BLaER1 treated with 17β-estradiol and CSF1 and Interleukin-3, amounts not matched to agents 10 nM and 100 nM (cell line): Measurements from ENCODE around the gene KANK4.
A peak's percentile ranks its signal among the peaks of the same experiment; 100 is the strongest.
"Not testable (repeated sequence)": the region's sequence is repeated elsewhere in the genome, so short reads cannot be mapped to it uniquely, and the experiment has no call there.

Experiments
- H3K27ac ChIP-seq, 11 experiments: shearing (Covaris generic); formaldehyde crosslinking; 2 replicates each; pipeline ENCODE4 v1.8.1; 2022
- H3K27me3 ChIP-seq, 11 experiments: shearing (Covaris generic); formaldehyde crosslinking; 2 replicates each; pipeline ENCODE4 v1.8.1; 2022
- H3K36me3 ChIP-seq, 11 experiments: shearing (Covaris generic); formaldehyde crosslinking; 2 replicates each; pipeline ENCODE4 v1.8.1; 2022
- H3K4me1 ChIP-seq, 10 experiments: shearing (Covaris generic); formaldehyde crosslinking; 2 replicates each; pipeline ENCODE4 v1.8.1; 2022
- H3K4me2 ChIP-seq, 11 experiments: shearing (Covaris generic); formaldehyde crosslinking; 2 replicates each; pipeline ENCODE4 v1.8.1; 2022
- H3K4me3 ChIP-seq, 10 experiments: shearing (Covaris generic); formaldehyde crosslinking; 2 replicates each; pipeline ENCODE4 v1.8.1; 2022
- H3K9ac ChIP-seq, 11 experiments: shearing (Covaris generic); formaldehyde crosslinking; 2 replicates each; pipeline ENCODE4 v1.8.1; 2022
- H3K9me3 ChIP-seq, 11 experiments: shearing (Covaris generic); formaldehyde crosslinking; replicated peaks in 1 of 11; 2 replicates each; pipeline ENCODE4 v1.8.1; 2022
- H4K20me1 ChIP-seq, 11 experiments: shearing (Covaris generic); formaldehyde crosslinking; 2 replicates each; pipeline ENCODE4 v1.8.1; 2022
- Cebpa-rat ChIP-seq, 11 experiments: shearing (Covaris generic); IDR thresholded peaks; 2 replicates each; pipeline ENCODE4 v1.8.1; 2022

Gene KANK4

DNA sequence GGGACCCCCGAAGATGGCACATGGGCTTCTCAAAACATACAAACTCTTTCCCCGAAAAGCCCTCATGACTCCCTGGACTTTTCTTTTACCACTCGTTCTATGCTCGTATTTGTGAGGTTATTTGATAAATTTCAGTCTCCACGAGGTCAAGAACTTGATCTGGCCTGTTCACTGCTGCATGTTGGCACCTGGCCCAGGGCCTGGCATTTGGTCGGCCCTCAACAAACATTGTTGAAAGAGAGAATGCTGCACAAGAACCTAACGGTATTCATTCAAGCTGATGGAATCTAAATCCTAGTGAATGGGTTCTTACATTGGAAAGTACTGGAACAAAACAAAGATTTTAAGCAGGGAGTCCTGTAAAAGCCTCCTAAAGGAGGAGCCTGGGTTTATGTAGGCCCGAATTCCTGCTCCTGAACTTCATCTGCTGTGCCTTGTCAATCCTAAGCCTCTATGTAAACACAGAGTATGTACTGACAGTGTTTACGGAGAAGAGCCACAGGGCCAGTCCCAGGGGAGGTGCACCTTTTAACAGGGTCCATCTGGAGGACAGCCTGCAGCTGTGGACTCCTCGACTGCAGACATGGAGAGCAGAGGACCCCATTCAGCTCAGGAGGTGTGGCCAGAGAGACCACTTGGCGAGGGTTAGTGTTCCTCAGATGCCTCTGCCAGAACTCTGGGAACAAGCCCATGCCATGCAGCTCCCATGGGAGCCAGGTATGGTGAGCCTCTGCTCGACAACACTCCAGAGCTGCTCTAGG is 77.7 kb downstream of the KANK4 start:
- H3K4me3 ChIP-seq = no peak overlapping the region
- H3K4me2 ChIP-seq = peak overlapping the region in 4 of 11 experiments; percentile 6 to 33 (median 17); a peak in 2 of 22 replicates
- H3K4me1 ChIP-seq = peaks cover 0 to 6% (median 1%) of the 10 kb centered on the region in 10 experiments; a peak in 4 of 20 replicates
- H4K20me1 ChIP-seq = no peaks in the 10 kb centered on the region
- H3K36me3 ChIP-seq = no peaks in the 10 kb centered on the region
- H3K9me3 ChIP-seq = peaks cover 8 to 19% (median 16%) of the 10 kb centered on the region in 11 experiments; a peak in 21 of 22 replicates
- H3K27me3 ChIP-seq = no peaks in the 10 kb centered on the region
- H3K9ac ChIP-seq = no peak overlapping the region
- no peak overlapping the region for H3K27ac ChIP-seq
- no peak for TF ChIP-seq Cebpa-rat (IDR thresholded peaks at IDR 0.05)

DNA sequence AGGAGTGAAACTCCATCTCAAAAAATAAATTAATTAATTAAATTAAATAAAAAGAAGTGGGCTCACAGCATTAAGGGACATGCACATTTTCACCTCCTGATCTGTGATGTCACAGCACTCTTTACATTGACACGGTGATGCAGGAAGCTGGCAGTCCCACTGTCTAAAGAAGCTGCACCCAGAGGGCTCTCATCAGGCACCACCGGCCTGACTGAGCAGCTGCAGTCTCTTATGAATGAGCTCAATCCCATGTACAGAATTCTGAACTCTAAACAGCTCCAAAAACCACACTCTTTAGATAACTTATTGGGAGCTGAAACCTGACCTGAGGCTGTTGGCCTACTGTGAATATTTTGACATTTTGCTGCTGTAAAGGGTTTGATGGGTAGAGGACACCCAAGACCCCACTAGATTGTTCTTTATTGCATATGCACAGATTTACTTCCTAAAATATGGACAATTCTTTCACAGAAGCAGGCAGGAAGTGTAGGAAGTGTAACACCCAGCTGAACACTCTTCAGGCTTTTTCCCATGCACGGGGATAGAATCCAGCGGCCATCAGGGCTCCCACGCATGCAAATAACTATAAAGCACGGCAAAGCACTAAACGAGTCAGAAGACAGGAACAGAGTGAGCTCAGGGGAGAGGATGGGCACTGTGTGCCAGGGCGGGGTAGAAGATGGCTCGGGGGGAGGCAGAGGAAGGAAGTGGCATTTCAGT is 78.4 kb downstream of the KANK4 start:
- TF ChIP-seq Cebpa-rat (IDR thresholded peaks at IDR 0.05) = no peak
- Histone ChIP-seq H3K36me3 (no peaks in the 10 kb centered on the region), H3K9ac (no peak overlapping the region), H3K4me1 (peaks cover 0 to 6% (median 1%) of the 10 kb centered on the region in 10 experiments; a peak in 4 of 20 replicates), H3K4me3 (no peak overlapping the region), H4K20me1 (no peaks in the 10 kb centered on the region), H3K9me3 (peaks cover 8 to 19% (median 16%) of the 10 kb centered on the region in 11 experiments; a peak in 21 of 22 replicates), H3K4me2 (peak overlapping the region in 4 of 11 experiments; percentile 6 to 33 (median 17); a peak in 3 of 22 replicates), H3K27ac (no peak overlapping the region), H3K27me3 (no peaks in the 10 kb centered on the region)

DNA sequence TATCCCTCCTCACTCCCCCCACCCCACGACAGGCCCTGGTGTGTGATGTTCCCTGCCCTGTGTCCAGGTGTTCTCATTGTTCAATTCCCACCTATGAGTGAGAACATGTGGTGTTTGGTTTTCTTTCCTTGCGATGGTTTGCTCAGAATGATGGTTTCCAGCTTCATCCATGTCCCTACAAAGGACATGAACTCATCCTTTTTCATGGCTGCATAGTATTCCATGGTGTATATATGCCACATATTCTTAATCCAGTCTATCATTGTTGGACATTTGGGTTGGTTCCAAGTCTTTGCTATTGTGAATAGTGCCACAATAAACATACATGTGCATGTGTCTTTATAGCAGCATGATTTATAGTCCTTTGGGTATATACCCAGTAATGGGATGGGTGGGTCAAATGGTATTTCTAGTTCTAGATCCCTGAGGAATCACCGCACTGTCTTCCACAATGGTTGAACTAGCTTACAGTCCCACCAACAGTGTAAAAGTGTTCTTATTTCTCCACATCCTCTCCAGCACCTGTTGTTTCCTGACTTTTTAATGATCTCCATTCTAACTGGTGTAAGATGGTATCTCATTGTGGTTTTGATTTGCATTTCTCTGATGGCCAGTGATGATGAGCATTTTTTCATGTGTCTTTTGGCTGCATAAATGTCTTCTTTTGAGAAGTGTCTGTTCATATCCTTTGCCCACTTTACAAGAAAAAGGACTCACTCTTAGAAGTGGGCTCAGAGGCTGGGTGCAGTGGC is 79.4 kb downstream of the KANK4 start:
- H4K20me1 ChIP-seq, H3K27ac ChIP-seq, H3K4me1 ChIP-seq, H3K36me3 ChIP-seq, H3K4me3 ChIP-seq, H3K4me2 ChIP-seq, H3K9ac ChIP-seq, H3K27me3 ChIP-seq: not testable (repeated sequence)
- peaks cover 6 to 15% (median 13%) of the 10 kb centered on the region in 11 experiments; a peak in 21 of 22 replicates for H3K9me3 ChIP-seq

DNA sequence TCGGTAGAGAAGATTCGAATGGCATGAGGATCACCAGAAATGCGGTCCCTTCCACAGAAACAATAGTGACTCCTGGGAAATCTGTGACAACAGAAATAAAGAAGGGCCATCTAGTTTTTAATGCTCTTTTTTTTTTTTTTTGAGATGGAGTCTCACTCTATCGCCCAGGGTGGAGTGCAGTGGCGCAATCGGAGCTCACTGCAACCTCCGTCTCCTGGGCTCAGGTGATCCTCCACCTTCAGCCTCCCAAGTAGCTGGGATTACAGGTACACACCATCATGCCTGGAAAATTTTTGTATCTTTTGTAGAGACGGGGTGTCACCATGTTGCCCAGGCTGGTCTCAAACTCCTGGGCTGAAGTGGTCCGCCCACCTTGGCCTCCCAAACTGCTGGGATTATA is 80.7 kb downstream of the KANK4 start:
- H3K4me1 ChIP-seq = peaks cover 0 to 6% (median 1%) of the 10 kb centered on the region in 10 experiments; a peak in 4 of 20 replicates
- H3K27me3 ChIP-seq = no peaks in the 10 kb centered on the region
- H3K4me2 ChIP-seq = no peak overlapping the region
- no peak overlapping the region for H3K4me3 ChIP-seq
- peaks cover 0 to 5% (median 0%) of the 10 kb centered on the region in 11 experiments; a peak in 5 of 22 replicates for H3K9me3 ChIP-seq
- no peak for TF ChIP-seq Cebpa-rat (IDR thresholded peaks at IDR 0.05)
- no peak overlapping the region for H3K9ac ChIP-seq
- no peaks in the 10 kb centered on the region for H4K20me1 ChIP-seq
- no peak overlapping the region for H3K27ac ChIP-seq
- H3K36me3 ChIP-seq = no peaks in the 10 kb centered on the region

DNA sequence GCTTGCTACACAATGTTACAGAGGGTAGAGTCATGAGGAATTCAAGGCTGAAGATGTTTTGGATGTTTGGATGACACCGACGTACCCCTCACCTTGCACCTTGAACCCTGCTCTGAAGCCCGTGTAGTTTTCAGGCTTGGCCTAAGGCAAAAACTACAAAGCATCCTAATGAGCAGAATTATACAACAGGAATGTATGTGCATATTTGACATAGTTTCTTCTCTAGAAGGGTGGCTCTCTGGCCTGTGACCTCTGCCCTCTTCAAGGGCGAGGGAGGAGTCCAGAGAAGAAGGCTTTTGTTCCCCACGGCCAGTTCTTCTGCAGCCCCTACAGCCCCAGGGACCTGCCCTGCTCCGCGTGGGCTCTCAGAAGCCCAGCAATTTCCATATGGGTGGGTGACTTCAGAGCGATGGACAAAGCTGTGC is 81.3 kb downstream of the KANK4 start:
- no peak overlapping the region for H3K9ac ChIP-seq
- H3K9me3 ChIP-seq = peaks cover 0 to 4% (median 0%) of the 10 kb centered on the region in 11 experiments; a peak in 1 of 22 replicates
- H3K4me3 ChIP-seq = no peak overlapping the region
- H3K27me3 ChIP-seq = no peaks in the 10 kb centered on the region
- H3K36me3 ChIP-seq = no peaks in the 10 kb centered on the region
- no peak overlapping the region for H3K4me2 ChIP-seq
- no peaks in the 10 kb centered on the region for H4K20me1 ChIP-seq
- H3K27ac ChIP-seq = no peak overlapping the region
- peaks cover 0 to 6% (median 1%) of the 10 kb centered on the region in 10 experiments; a peak in 4 of 20 replicates for H3K4me1 ChIP-seq
- no peak for TF ChIP-seq Cebpa-rat (IDR thresholded peaks at IDR 0.05)

DNA sequence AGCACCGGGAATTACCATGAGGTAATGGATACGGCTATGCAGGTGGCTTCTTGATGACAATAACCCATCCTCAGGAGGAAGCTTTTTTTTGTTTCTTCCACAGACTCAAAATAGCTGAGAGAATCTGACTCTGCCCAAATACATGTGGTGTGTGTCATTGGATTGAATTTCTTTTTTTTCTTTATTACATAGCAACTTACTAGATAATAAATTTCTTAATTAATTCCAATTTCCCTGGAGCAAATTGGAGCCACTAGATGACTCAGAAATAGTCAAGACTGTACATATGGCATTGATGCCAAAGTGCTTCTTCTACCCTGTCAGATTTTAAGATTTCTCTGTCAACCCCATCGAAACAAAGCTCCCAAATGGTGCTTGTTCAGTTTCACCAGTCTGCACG is 81.9 kb downstream of the KANK4 start:
- no peak overlapping the region for H3K27ac ChIP-seq

DNA sequence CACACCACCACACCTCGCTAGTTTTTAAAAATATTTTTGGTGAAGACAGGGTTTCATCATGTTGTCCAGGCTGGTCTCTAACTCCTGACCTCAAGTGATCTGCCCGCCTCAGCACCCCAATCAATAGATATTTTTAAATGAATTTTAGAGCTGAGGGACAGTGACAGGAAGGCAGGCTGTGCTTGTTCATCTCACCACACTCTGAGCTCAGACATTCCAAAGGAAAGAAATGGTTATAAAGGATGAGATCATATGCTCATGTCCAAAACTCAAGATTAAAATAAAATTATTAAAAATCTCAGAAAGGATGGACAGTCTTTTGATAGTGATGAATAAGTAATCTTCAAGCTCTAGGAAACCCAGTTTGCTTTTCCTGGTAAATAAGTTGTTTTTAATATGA is 83.7 kb downstream of the KANK4 start:
- TF ChIP-seq Cebpa-rat (IDR thresholded peaks at IDR 0.05) = no peak
- H3K4me2 ChIP-seq = no peak overlapping the region
- H3K4me1 ChIP-seq = no peaks in the 10 kb centered on the region
- H3K9ac ChIP-seq = no peak overlapping the region
- H3K4me3 ChIP-seq = no peak overlapping the region
- no peaks in the 10 kb centered on the region for H3K36me3 ChIP-seq
- H3K9me3 ChIP-seq = no peaks in the 10 kb centered on the region
- no peaks in the 10 kb centered on the region for H3K27me3 ChIP-seq
- H3K27ac ChIP-seq = no peak overlapping the region
- no peaks in the 10 kb centered on the region for H4K20me1 ChIP-seq

More for the DNA sequence above, 81.9 kb downstream of the KANK4 start:
- no peaks in the 10 kb centered on the region for H3K27me3 ChIP-seq
- no peak for TF ChIP-seq Cebpa-rat (IDR thresholded peaks at IDR 0.05)
- H3K9me3 ChIP-seq = no peaks in the 10 kb centered on the region
- peaks cover 0 to 6% (median 1%) of the 10 kb centered on the region in 10 experiments; a peak in 4 of 20 replicates for H3K4me1 ChIP-seq
- H3K4me2 ChIP-seq = no peak overlapping the region
- H4K20me1 ChIP-seq = no peaks in the 10 kb centered on the region
- no peak overlapping the region for H3K4me3 ChIP-seq
- no peak overlapping the region for H3K9ac ChIP-seq
- H3K36me3 ChIP-seq = no peaks in the 10 kb centered on the region

DNA sequence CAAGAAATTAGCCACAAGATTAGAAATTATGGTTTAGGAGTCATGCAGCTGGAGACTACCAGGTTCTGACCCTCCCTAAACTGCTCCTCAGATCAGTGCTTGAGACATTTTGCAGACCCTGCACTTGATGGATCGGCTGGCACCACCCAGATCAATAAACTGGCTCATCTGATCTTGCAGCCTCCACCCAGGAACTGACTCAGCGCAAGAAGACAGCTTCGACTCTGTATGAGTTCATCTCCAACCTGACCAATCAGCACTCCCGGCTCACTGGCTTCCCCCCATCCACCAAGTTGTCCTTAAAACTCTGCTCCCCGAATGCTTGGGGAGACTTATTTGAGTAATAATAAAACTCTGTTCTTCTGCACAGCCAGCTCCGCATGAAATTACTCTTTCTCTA is 84.5 kb downstream of the KANK4 start:
- no peak for TF ChIP-seq Cebpa-rat (IDR thresholded peaks at IDR 0.05)
- Histone ChIP-seq H3K4me3 (no peak overlapping the region), H3K4me2 (0 out of 22 replicates have a peak overlapping the region, but pooled peaks of 1 of the 11 experiments have one; percentile 12), H3K4me1 (no peaks in the 10 kb centered on the region), H3K27me3 (no peaks in the 10 kb centered on the region), H3K27ac (no peak overlapping the region), H3K9me3 (no peaks in the 10 kb centered on the region), H3K36me3 (no peaks in the 10 kb centered on the region), H3K9ac (no peak overlapping the region), H4K20me1 (no peaks in the 10 kb centered on the region)

DNA sequence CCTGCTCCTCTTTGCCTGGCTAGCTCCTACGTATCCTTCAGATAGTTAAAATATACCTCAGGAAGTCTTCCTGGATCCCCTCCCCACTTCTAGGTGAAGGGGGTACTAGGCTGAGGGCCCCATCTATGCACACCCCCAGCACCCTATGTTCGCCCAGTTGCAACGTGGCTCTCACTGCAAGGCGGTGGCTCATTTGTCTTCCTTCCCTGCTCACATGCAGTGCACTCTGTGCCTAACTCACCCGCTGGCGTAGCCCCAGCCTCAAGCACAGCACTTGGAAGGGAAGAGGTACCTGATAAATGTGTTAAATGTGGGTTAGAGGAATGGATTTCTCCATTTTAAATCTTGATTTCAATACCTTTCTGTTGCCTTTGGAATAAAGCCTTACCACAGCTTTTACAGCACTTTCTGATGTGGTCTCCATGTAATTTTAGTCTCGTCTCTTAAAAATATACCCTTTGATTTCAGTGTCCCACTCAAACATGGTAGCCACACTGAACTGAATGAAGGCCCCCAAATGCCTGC is 85.2 kb downstream of the KANK4 start:
- no peaks in the 10 kb centered on the region for H3K27me3 ChIP-seq
- TF ChIP-seq Cebpa-rat (IDR thresholded peaks at IDR 0.05) = no peak
- no peaks in the 10 kb centered on the region for H3K9me3 ChIP-seq
- H3K4me1 ChIP-seq = no peaks in the 10 kb centered on the region
- H4K20me1 ChIP-seq = no peaks in the 10 kb centered on the region
- no peak overlapping the region for H3K27ac ChIP-seq
- H3K4me2 ChIP-seq = no peak overlapping the region
- no peak overlapping the region for H3K4me3 ChIP-seq
- H3K36me3 ChIP-seq = no peaks in the 10 kb centered on the region
- no peak overlapping the region for H3K9ac ChIP-seq
